CD14-positive monocyte (primary cell): ENCODE measurements around the gene RAB11A. TPM values are rescaled to one million over a fixed set of nuclear protein-coding genes. Genes with fewer than 3 reads are reported as not detected.

Source experiments
- DNase-seq, 3 donors: peaks; one replicate each; pipeline ENCODE4 v3.0.0-alpha.2; 2011 to 2022
- H2AFZ ChIP-seq: 2 replicates; pipeline ENCODE4 v1.6.0; 2012; ENCODE audit warnings: mild to moderate bottlenecking, low read depth, low read length, inconsistent platforms; ENCODE audit not compliant: insufficient read depth, poor library complexity, severe bottlenecking
- H3K27ac ChIP-seq, 2 donors: 1 replicate in 1 of 2; 2 replicates in 1 of 2; pipeline ENCODE4 v1.5.1; 2012 to 2013; ENCODE audit warnings: low read length in 2 of 2, control low read depth in 1 of 2, inconsistent platforms in 1 of 2, low read depth in 1 of 2, mild to moderate bottlenecking in 1 of 2
- H3K27me3 ChIP-seq, 2 donors: one replicate each; pipeline versions ENCODE4 v1.6.0 to v1.6.1; 2011 to 2013; ENCODE audit warnings: low read length in 2 of 2; ENCODE audit not compliant: control insufficient read depth in 2 of 2, insufficient read depth in 2 of 2
- H3K36me3 ChIP-seq, 2 donors: replicated peaks in 1 of 2; 1 replicate in 1 of 2; 2 replicates in 1 of 2; pipeline versions ENCODE4 v1.5.1 to v1.6.1; 2012 to 2013; ENCODE audit warnings: low read length in 2 of 2, control low read depth in 1 of 2, inconsistent platforms in 1 of 2, mild to moderate bottlenecking in 1 of 2; ENCODE audit not compliant: insufficient read depth in 2 of 2, control insufficient read depth in 1 of 2
- H3K4me1 ChIP-seq, 2 donors: 1 replicate in 1 of 2; 2 replicates in 1 of 2; pipeline versions ENCODE4 v1.5.1 to v1.6.1; 2012 to 2013; ENCODE audit warnings: low read length in 2 of 2, control low read depth in 1 of 2, inconsistent platforms in 1 of 2, mild to moderate bottlenecking in 1 of 2, moderate library complexity in 1 of 2; ENCODE audit not compliant: insufficient read depth in 2 of 2, control insufficient read depth in 1 of 2
- H3K4me2 ChIP-seq: replicated peaks from 2 replicates; pipeline ENCODE3; 2012; ENCODE audit warnings: low read length, moderate library complexity, mild to moderate bottlenecking; ENCODE audit not compliant: poor library complexity, severe bottlenecking; ENCODE audit errors: extremely low read depth
- H3K4me3 ChIP-seq, 3 experiments: fragments of 200-600 bp in 1 of 3; sonication (generic) in 1 of 3; replicated peaks in 1 of 3; 1 replicate in 2 of 3; 2 replicates in 1 of 3; pipeline ENCODE4 v1.5.1; 2011 to 2013; ENCODE audit warnings: low read length in 3 of 3, mild to moderate bottlenecking in 3 of 3, control low read depth in 2 of 3, low read depth in 2 of 3, inconsistent platforms in 1 of 3, moderate library complexity in 1 of 3
- H3K79me2 ChIP-seq: 2 replicates; pipeline ENCODE4 v1.6.0; 2012; ENCODE audit warnings: mild to moderate bottlenecking, control low read depth, inconsistent platforms, low read length, moderate library complexity; ENCODE audit not compliant: insufficient read depth
- H3K9ac ChIP-seq: 2 replicates; pipeline ENCODE4 v1.6.0; 2017; ENCODE audit warnings: low read length, mild to moderate bottlenecking; ENCODE audit not compliant: insufficient read depth, poor library complexity, severe bottlenecking
- H3K9me3 ChIP-seq, 2 donors: replicated peaks in 1 of 2; 1 replicate in 1 of 2; 2 replicates in 1 of 2; pipeline versions ENCODE4 v1.5.1 to v1.6.1; 2012 to 2013; ENCODE audit warnings: low read length in 2 of 2, control low read depth in 1 of 2; ENCODE audit not compliant: control insufficient read depth in 1 of 2, insufficient read depth in 1 of 2
- H4K20me1 ChIP-seq: 2 replicates; pipeline ENCODE4 v1.6.0; 2012; ENCODE audit warnings: mild to moderate bottlenecking, low read length, control low read depth, moderate library complexity; ENCODE audit not compliant: insufficient read depth
- H3K27ac Mint-ChIP-seq, 7 donors: one replicate each; pipeline ENCODE4 v1.8.0; 2020; ENCODE audit warnings: mild to moderate bottlenecking in 7 of 7, mixed read lengths in 7 of 7, moderate library complexity in 6 of 7, inconsistent platforms in 2 of 7
- H3K27me3 Mint-ChIP-seq, 3 donors: one replicate each; pipeline ENCODE4 v1.8.0; 2021 to 2022; ENCODE audit warnings: low read depth in 3 of 3, mild to moderate bottlenecking in 3 of 3, mixed read lengths in 3 of 3, moderate library complexity in 3 of 3, inconsistent platforms in 1 of 3
- H3K36me3 Mint-ChIP-seq, 2 donors: one replicate each; pipeline ENCODE4 v1.8.0; 2020; ENCODE audit warnings: mixed read lengths in 2 of 2, inconsistent platforms in 1 of 2, mild to moderate bottlenecking in 1 of 2
- H3K4me1 Mint-ChIP-seq: one replicate; pipeline ENCODE4 v1.8.0; 2020; ENCODE audit warnings: mild to moderate bottlenecking, mixed read lengths
- H3K4me3 Mint-ChIP-seq, 2 donors: one replicate each; pipeline ENCODE4 v1.8.0; 2020; ENCODE audit warnings: mild to moderate bottlenecking in 2 of 2, mixed read lengths in 2 of 2, moderate library complexity in 1 of 2
- H3K9me3 Mint-ChIP-seq, 7 donors: one replicate each; pipeline ENCODE4 v1.8.0; 2020 to 2022; ENCODE audit warnings: mixed read lengths in 7 of 7, mild to moderate bottlenecking in 6 of 7, moderate library complexity in 6 of 7, inconsistent platforms in 2 of 7
- WGBS: methylation state at CpG from one replicate; pipeline ENCODE4 v1.1.5; 2013; ENCODE audit warnings: missing lambda C conversion rate; ENCODE audit not compliant: insufficient coverage; 5-methylcytosine and 5-hydroxymethylcytosine counted together
- intact Hi-C, 2 donors: fragments of 100-400 bp; cut with micrococcal nuclease; formaldehyde crosslinking; loops; one replicate each; pipeline versions ENCODE4 v1.15.0 to v1.15.1; 2023
- polyA plus RNA-seq, 3 donors: library from polyadenylated mRNA; depleted of rRNA in 1 of 3; unstranded in 2 of 3; stranded (reverse) in 1 of 3; fragments of 300-500 nt in 2 of 3; fragments of >200 nt in 1 of 3; fragmentation: Illumina TruSeq in 2 of 3; gene quantifications; 1 replicate in 2 of 3; 2 replicates in 1 of 3; pipeline ENCODE4 v1.2.3, GENCODE V29; 2012 to 2021
- TF ChIP-seq, protein P1 (sequence below): fragments of 200-600 bp; IDR thresholded peaks from one replicate; pipeline ENCODE4 v1.8.0; 2022; ENCODE audit warnings: antibody characterized with exemption, mild to moderate bottlenecking

The RAB11A gene
- polyA plus RNA-seq, 3 donors = 180 to 310 (median 300) TPM

DNA sequence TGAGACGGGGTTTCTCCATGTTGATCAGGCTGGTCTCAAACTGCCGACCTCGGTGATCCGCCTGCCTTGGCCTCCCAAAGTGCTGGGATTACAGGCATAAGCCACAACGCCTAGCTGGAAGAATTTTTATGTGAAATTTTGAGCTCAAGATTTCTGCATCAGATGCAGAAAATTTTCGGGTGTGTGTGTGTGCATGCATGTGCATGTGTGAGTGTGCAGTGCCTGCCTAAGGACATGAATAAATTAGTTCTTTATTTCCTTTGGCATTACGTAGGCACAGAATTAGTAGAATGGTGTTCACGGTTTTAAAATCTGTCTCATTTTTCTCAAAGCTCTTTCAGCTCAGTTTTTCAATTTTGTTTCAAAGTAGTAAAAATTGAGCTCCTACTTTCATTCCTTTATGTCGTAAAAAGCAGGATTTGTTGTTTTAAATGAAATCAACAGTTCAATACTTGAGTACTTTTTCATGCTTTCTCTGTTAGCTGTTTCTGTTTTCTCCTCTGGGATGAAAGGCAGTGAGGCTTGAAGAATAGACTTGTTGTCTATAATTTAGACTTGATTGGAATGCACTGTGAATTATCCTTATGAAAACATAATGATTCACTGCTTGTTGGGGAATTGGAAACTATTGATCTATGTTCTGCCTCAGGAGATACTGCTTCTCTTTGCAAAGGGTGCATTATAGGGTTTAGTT is 23.3 kb upstream of the RAB11A start:
- H3K79me2 ChIP-seq = no peaks in the 10 kb centered on the region
- H2AFZ ChIP-seq = no peak overlapping the region
- H3K36me3 ChIP-seq = no peaks in the 10 kb centered on the region
- H3K4me2 ChIP-seq = no peak overlapping the region
- no peaks in the 10 kb centered on the region for H3K36me3 Mint-ChIP-seq
- peaks cover 10 to 13% of the 10 kb centered on the region in 2 donors for H3K4me1 ChIP-seq
- TF ChIP-seq, protein P1, sequence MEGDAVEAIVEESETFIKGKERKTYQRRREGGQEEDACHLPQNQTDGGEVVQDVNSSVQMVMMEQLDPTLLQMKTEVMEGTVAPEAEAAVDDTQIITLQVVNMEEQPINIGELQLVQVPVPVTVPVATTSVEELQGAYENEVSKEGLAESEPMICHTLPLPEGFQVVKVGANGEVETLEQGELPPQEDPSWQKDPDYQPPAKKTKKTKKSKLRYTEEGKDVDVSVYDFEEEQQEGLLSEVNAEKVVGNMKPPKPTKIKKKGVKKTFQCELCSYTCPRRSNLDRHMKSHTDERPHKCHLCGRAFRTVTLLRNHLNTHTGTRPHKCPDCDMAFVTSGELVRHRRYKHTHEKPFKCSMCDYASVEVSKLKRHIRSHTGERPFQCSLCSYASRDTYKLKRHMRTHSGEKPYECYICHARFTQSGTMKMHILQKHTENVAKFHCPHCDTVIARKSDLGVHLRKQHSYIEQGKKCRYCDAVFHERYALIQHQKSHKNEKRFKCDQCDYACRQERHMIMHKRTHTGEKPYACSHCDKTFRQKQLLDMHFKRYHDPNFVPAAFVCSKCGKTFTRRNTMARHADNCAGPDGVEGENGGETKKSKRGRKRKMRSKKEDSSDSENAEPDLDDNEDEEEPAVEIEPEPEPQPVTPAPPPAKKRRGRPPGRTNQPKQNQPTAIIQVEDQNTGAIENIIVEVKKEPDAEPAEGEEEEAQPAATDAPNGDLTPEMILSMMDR = no peak
- peaks cover 0 to 3% (median 0%) of the 10 kb centered on the region in 3 donors for H3K27me3 Mint-ChIP-seq
- 91% methylated on average over 5 of the region's 9 CpGs for WGBS
- DNase-seq = no peak
- H3K27ac Mint-ChIP-seq = no peak overlapping the region
- H3K9ac ChIP-seq = no peak overlapping the region
- H3K4me1 Mint-ChIP-seq = peaks cover 13% of the 10 kb centered on the region
- H3K27me3 ChIP-seq = no peaks in the 10 kb centered on the region
- H3K9me3 ChIP-seq = no peaks in the 10 kb centered on the region
- H3K4me3 ChIP-seq = no peak overlapping the region
- no peak overlapping the region for H3K27ac ChIP-seq
- intact Hi-C loops = no loop called here
- H3K9me3 Mint-ChIP-seq = peaks cover 0 to 4% (median 0%) of the 10 kb centered on the region in 7 donors
- H3K4me3 Mint-ChIP-seq = no peak overlapping the region
- H4K20me1 ChIP-seq = no peaks in the 10 kb centered on the region

DNA sequence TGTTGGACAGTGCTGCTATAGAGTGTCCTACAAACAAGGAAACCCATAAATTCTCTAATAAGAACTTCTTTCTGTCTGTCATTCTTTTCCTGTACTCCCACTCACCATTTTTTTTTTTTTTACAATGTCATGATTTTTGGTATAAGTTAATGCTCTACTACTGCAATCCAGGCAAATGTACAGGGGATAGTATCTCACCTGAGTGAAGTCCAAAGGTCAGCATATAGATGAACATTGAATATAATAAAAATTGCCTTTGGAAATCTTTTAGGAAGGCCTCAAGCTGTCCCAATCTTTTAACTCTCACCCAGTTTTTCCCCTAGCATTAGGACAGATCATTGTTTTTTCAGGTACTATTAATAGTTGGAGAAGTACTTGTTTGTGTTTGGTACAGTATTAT is 21.3 kb upstream of the RAB11A start:
- Histone ChIP-seq H3K4me3 (no peak overlapping the region), H3K4me1 (no peaks in the 10 kb centered on the region), H3K9ac (no peak overlapping the region), H3K9me3 (no peaks in the 10 kb centered on the region), H3K27ac (no peak overlapping the region), H4K20me1 (no peaks in the 10 kb centered on the region), H2AFZ (no peak overlapping the region), H3K36me3 (no peaks in the 10 kb centered on the region), H3K4me2 (no peak overlapping the region), H3K27me3 (no peaks in the 10 kb centered on the region), H3K79me2 (no peaks in the 10 kb centered on the region)
- Mint-ChIP-seq H3K9me3 (peaks cover 0 to 4% (median 0%) of the 10 kb centered on the region in 7 donors), H3K27me3 (peaks cover 0 to 3% (median 0%) of the 10 kb centered on the region in 3 donors), H3K27ac (no peak overlapping the region), H3K4me3 (no peak overlapping the region), H3K36me3 (no peaks in the 10 kb centered on the region), H3K4me1 (peaks cover 5% of the 10 kb centered on the region)
- intact Hi-C loops = no loop called here
- TF ChIP-seq, protein P1 = no peak
- no peak for DNase-seq
